ENCODE data around the gene LINGO3.
"Not testable (repeated sequence)": the region's sequence is repeated elsewhere in the genome, so short reads cannot be mapped to it uniquely, and the experiment has no call there.

The LINGO3 gene

GRCh38 chr19:2353159-2353886, 45.4 kb upstream of the LINGO3 start:
- H3K4me3 ChIP-seq (replicated peaks; ENCODE audit: low read depth, low read length) = no peak overlapping the region
- DNase-seq (ENCODE audit: extremely low read depth, low read depth) = no peak
- no peak for TF ChIP-seq CTCF (IDR thresholded peaks at IDR 0.05; ENCODE audit: low read depth, low read length, missing control alignments)

- H3K4me3 ChIP-seq (replicated peaks; ENCODE audit: low read depth, low read length) = no peak overlapping the region
- TF ChIP-seq CTCF (IDR thresholded peaks at IDR 0.05; ENCODE audit: low read depth, low read length, missing control alignments) = no peak
- no peak for DNase-seq (ENCODE audit: extremely low read depth, low read depth)
These were observed 44.2 kb upstream of the LINGO3 start for GRCh38 chr19:2352121-2352520.

GRCh38 chr19:2351591-2351990, 43.6 kb upstream of the LINGO3 start:
- DNase-seq (ENCODE audit: extremely low read depth, low read depth) = no peak
- no peak for TF ChIP-seq CTCF (IDR thresholded peaks at IDR 0.05; ENCODE audit: low read depth, low read length, missing control alignments)
- H3K4me3 ChIP-seq (replicated peaks; ENCODE audit: low read depth, low read length) = no peak overlapping the region

- DNase-seq (ENCODE audit: extremely low read depth, low read depth) = no peak
- no peak for TF ChIP-seq CTCF (IDR thresholded peaks at IDR 0.05; ENCODE audit: low read depth, low read length, missing control alignments)
- H3K4me3 ChIP-seq (replicated peaks; ENCODE audit: low read depth, low read length) = no peak overlapping the region
These were observed 42.7 kb upstream of the LINGO3 start for GRCh38 chr19:2350656-2351055.

GRCh38 chr19:2349818-2350217, 41.9 kb upstream of the LINGO3 start:
- DNase-seq (ENCODE audit: extremely low read depth, low read depth) = not testable (repeated sequence)

GRCh38 chr19:2345794-2346663, 38.1 kb upstream of the LINGO3 start:
- TF ChIP-seq CTCF (IDR thresholded peaks at IDR 0.05; ENCODE audit: low read depth, low read length, missing control alignments) = no peak
- no peak for DNase-seq (ENCODE audit: extremely low read depth, low read depth)
- H3K4me3 ChIP-seq (replicated peaks; ENCODE audit: low read depth, low read length) = no peak overlapping the region

More at GRCh38 chr19:2349818-2350217, 41.9 kb upstream of the LINGO3 start:
- H3K4me3 ChIP-seq (replicated peaks; ENCODE audit: low read depth, low read length) = not testable (repeated sequence)

- no peak for TF ChIP-seq CTCF (IDR thresholded peaks at IDR 0.05; ENCODE audit: low read depth, low read length, missing control alignments)
- H3K4me3 ChIP-seq (replicated peaks; ENCODE audit: low read depth, low read length) = no peak overlapping the region
- DNase-seq (ENCODE audit: extremely low read depth, low read depth) = no peak
These were observed 37.1 kb upstream of the LINGO3 start for GRCh38 chr19:2345076-2345475.
